ENCODE measurements around the gene ZNF175. TPM values are rescaled to one million over a fixed set of nuclear protein-coding genes. Genes with fewer than 3 reads are reported as not detected.

Gene ZNF175
- total RNA-seq, 1 donor from 2014 or later = 8.8 TPM

GRCh38 chr19:51549533-51550324, 21.4 kb upstream of the ZNF175 start:
- no peak for DNase-seq (ENCODE audit: low spot score)

DNA sequence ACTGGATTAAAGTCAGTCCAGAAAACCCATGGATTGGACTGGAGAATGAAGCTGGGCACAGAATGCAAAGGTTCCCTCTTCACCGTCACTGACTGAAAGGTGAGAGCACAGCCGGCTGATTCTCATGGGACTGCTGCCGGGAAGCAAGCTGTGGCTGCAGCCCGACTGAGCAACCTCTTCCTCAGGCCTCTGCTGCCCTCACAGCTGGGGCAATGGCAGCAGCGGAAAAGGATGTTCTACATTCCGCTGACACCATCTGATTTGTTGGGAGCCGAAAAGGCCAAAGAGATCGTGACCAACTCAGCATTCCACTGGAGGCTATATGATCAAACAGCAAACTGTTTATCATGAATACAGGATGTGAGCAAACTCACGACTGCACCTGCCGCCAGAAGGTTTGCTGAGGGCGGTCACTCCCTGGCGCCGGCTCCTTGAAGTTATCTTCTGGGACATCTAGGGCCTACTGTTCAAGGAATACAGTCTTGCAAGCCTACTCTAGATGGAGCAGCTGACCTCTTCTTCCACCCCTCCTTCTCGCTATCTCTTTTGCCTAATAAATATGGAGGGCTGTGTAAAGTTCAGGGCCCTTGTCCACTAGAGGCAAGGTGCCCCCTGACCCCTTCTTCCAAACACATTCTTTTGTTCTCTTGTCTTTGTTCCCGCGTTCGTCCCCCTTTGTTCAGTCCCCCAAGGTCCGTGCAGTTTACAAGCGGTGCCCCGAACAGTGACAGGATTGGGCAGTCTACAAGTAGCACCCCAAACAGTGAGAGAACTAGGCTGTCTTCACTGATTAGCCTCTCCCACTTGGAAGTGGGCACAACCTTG, 20.0 kb upstream of the ZNF175 start:
- DNase-seq (ENCODE audit: low spot score) = no peak

DNA sequence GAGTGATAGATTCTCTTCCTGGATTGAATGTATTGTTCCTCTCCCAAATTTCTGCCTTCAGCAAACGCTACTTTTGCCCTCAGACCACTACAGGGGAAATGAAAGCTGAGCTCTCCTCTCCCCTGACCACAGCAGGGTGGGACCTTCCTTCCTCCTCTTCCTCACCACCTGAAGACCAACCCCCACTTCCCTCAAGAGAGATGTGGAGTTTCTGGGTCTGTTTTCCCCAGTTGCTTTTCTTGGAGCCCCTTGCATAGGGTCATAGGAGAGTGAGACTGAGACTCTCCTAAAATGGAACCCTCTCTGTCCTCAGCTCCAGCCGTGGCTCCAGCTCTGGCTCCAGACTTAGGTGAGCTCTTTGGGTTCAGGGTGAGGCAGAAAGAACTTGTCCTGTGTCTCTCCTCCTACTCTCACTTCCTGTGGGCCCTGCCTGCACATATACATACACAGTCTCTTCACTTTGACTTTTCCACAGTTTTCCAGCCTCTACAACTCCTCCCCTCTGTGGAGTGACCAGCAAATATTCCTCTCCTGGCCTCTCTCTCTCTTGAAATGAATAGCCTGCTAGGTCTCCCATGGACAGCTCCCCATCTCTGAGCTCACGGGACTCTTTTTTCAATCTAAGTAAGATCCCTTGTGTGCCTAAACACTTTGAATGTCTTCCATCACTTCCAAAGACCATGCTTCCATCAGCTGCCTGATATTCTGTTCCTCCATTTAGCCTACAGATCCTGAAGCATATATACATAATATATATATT, 19.2 kb upstream of the ZNF175 start:
- DNase-seq (ENCODE audit: low spot score) = no peak

GRCh38 chr19:51552608-51552995, 18.5 kb upstream of the ZNF175 start:
- no peak for DNase-seq (ENCODE audit: low spot score)

DNA sequence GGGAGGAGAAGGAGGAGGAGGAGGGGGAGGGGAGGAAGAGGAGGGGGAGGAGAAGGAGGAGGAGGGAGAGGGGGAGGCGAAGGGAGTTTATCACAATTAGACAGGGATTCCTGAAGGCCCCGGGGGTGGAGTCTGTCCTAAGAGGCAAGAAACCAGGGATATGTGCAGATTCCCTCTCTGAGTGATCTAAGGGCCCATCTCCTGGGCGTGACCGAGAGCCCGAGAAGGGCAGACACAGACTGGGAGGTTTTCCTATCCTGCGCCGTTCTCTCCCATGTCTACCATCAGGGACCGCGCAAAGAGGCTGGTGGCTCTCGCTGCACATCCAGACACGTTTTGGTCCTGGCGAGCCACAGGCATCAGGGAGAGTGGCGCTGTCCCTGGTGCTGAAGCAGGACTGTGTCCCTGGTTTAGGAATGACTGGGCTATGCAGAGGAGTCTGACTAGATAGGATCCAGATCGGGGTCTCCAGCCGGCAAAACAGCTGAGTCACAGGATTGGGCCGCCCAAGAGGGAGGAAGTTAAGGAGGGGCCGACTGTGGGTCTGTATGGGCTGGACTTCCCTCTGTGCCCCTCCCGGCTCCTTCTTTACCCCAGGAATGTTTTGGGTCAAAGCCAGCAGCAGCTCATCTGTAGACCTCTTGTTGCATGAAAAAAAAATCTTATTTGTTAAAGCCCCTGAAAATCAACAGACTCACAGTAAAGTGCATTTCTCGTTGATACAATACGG, 17.9 kb upstream of the ZNF175 start:
- no peak for DNase-seq (ENCODE audit: low spot score)

- no peak for DNase-seq (ENCODE audit: low spot score)
Measured at GRCh38 chr19:51559240-51559639, 11.8 kb upstream of the ZNF175 start.

DNA sequence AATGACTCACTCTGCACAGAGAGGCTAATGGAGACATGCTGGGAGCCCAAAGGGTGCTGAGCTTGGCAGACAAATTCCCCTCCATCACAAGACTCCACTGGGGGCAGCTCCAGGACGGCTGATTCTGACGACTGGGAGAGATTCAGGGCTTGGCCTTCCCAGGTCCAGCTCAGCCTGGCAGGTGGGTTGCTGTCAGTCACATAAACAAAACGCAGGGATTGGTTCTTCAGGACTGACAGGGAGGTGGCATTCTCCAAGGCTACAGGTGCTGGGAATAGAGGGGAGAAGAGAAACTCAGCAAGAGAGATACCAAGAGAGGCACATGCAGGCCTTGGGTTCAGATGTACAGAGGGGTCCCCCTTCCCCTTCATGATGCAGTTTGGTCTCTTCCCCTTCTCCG, 10.7 kb upstream of the ZNF175 start:
- no peak for DNase-seq (ENCODE audit: low spot score)

DNA sequence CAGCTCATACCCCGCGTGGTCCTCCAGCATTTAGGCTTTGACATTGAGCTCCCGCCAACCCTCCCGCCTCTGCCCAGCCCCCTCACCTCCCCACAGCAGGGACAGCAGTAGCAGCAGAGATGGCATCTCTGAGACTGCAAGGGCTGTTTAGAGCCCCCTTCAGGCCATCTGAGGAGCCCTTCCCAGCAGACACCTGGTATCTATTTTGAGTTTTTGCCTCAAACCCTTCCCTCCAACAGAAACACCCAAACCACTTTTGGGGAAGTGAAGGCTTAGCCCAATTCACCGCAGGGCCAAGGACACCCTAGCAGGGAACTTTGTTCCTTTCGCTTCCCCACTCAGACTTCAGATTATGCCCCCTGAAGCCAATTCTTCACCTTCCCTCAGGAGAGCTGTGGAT, 6.3 kb upstream of the ZNF175 start:
- DNase-seq (ENCODE audit: low spot score) = no peak

- DNase-seq (ENCODE audit: low spot score) = no peak
Measured at GRCh38 chr19:51565583-51565982, 5.5 kb upstream of the ZNF175 start.

DNA sequence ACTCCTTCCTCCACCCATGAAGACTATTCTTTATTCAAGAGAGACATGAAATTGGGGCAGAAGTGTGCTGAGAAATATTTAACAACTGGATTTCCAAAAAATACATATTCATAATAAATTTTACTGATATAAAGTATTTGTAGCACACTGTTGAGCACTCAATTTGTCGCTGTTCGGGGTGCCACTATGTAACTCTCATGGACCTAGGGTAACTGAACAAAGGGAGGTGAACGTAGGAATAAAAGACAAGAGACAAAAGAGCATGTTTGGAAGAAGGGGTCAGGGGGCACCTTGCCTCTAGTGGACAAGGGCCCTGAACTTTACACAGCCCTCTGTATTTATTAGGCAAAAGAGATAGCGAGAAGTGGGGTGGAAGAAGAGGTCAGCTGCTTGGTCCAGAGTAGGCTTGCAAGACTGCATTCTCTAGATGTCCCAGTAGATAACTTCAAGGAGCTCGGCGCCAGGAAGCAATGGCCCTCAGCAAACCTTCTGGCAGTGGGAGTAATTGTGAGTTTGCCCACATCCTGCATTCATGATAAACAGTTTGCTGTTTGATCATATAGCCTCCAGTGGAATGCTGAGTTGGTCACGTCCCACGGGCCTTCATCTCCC, 4.5 kb upstream of the ZNF175 start:
- no peak for DNase-seq (ENCODE audit: low spot score)

DNA sequence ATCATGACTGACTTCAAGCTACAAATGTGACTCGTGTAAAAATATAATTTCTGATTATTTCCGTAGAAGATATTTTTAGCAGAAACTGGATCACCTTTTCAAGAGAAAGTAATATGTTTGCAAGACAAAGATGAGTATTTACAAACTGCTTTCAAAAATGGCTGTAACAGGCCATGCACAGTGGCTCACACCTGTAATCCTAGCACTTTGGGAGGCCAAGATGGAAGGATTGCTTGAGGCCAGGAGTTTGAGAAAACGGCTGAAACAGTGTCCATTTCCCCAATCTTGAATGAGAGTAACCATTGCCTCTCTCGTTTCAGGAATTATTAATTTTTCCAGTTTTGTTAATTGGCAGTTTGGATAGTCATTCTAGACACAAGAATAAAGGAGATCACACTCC, 3.5 kb upstream of the ZNF175 start:
- no peak for DNase-seq (ENCODE audit: low spot score)

DNA sequence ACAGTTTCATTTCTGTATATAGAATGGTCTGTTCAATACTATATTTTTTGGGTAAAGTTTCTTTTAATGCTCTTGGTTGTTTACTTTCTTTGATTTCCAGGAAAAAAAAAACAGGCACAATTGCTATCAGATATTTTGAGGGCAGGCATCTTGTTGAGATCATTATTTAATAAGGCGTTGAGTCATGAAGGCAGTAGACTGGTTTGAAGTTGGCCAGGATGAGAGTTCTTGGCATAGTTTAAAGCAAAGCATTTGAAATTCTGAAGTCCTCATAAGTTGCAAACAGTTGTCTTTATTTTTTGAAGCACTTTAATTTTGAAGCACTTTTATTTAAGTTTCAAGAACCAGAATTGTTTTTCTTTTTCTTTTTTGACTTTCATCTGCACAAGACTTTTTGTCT, 2.6 kb upstream of the ZNF175 start:
- no peak for DNase-seq (ENCODE audit: low spot score)

DNA sequence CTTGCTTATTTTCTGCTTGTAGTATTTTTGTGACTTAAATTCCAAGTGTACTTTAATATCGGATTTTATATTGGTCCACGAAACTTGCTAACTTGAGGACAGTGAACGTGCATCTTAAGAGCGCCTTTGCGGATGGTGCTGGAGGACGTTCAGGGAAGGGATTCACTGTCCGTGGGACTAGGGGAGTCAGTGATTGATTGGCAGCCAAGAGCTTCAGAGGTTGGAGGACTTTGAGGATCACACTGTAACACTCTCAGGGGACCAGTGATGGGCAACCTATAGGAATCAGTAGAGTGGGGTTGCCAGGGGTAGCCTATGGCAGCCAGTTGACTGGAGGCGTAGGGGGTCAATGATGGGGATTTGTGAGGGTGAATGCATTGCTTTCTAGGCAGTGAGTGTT, 516 bp downstream of the ZNF175 start:
- DNase-seq (ENCODE audit: low spot score) = no peak

DNA sequence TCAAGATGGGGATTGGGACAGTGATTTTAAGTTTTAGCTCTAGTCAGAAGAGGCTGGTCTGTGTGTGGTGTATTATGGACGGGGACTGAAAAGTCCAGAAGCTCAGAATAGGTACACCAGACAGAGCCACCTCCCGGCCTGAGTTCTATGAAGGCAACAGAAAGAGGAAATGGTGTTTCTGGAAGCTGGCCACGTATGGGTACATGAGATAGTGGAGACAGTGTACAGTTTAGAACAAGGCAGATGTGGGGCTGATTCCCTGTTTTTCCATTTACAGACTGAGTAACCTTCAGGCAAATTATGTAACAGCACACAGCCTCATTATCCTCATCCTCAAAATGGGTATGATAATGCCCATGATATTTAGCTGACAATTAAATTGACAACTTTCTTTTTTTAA, 1.3 kb downstream of the ZNF175 start:
- DNase-seq (ENCODE audit: low spot score) = no peak

GRCh38 chr19:51572908-51573307, 1.8 kb downstream of the ZNF175 start:
- no peak for DNase-seq (ENCODE audit: low spot score)

DNA sequence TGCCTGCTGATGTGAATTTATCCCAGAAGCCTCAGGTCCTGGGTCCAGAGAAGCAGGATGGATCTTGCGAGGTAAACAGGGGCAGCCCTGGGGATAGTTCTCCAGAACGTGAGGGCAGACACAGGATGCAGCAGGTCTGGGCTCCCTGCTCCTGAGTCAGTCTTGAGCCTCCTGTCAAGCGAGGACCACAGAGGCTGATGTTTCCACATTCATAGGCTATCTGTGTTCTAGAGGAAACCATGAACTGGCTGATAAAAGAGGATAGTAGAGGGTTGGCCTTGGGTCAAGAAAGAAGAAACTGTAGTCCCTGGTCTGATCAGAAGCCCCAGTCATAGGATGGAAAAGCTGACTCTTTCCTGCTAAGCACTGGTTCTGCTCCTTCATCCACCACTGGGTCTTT, 2.2 kb downstream of the ZNF175 start:
- no peak for DNase-seq (ENCODE audit: low spot score)

GRCh38 chr19:51576850-51577249, 5.8 kb downstream of the ZNF175 start:
- DNase-seq (ENCODE audit: low spot score) = no peak

DNA sequence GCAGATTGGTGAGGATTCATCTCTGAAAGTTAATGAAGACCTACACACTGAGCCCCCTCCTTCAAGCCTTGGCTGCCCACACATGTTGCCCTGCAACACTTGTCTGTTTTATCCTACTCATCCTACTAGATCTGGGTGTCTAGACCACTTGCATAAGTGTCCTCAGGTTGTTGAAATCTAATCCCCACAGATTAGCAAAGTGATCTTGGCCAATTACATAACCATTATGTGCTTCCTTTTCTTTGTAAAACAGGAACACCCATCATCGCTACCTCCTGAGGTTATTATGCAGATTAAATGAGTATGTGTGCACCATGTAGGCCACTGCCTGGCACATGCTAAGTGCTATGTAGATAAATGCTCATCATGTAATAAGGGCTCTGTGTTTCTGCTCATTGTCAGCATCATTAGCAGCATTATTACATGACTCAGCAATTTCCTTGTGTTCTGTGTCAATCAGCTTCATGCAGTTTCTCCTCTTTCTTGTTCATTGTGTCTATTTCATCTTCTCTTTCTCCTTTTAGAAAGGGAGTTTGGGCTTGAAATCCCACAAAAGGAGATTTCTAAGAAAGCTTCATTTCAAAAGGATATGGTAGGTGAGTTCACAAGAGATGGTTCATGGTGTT, 15.1 kb downstream of the ZNF175 start:
- DNase-seq (ENCODE audit: low spot score) = no peak

DNA sequence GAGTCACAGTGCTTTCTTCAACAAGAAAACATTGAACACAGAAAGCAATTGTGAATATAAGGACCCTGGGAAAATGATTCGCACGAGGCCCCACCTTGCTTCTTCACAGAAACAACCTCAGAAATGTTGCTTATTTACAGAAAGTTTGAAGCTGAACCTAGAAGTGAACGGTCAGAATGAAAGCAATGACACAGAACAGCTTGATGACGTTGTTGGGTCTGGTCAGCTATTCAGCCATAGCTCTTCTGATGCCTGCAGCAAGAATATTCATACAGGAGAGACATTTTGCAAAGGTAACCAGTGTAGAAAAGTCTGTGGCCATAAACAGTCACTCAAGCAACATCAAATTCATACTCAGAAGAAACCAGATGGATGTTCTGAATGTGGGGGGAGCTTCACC, 15.7 kb downstream of the ZNF175 start:
- no peak for DNase-seq (ENCODE audit: low spot score)

Data from mesenteric fat pad (tissue), 1 donor.